Epithelial cell of esophagus (primary cell): Measurements from ENCODE around the gene SLC10A7.

Experiments used
- DNase-seq: peaks from one replicate; pipeline ENCODE4 v3.0.0; 2010; ENCODE audit warnings: low read depth
- H3K4me3 ChIP-seq: 2 replicates; pipeline ENCODE4 v1.5.1; 2011; ENCODE audit warnings: mild to moderate bottlenecking, low read length, control low read depth
- CTCF ChIP-seq: IDR thresholded peaks from 2 replicates; pipeline ENCODE4 v1.5.1; 2011; ENCODE audit warnings: low read depth, mild to moderate bottlenecking, low read length, control low read depth, inconsistent platforms; ENCODE audit not compliant: insufficient read depth; ENCODE audit errors: missing control alignments

The SLC10A7 gene

GRCh38 chr4:146278986-146279385 lies 242.8 kb downstream of the SLC10A7 start:
- no peak for TF ChIP-seq CTCF
- H3K4me3 ChIP-seq: no peak overlapping the region
- DNase-seq: no peak

- DNase-seq: no peak
- TF ChIP-seq CTCF: no peak
Observed at GRCh38 chr4:146275370-146275769, 246.4 kb downstream of the SLC10A7 start.

GRCh38 chr4:146274774-146275173 lies 247.0 kb downstream of the SLC10A7 start:
- no peak overlapping the region for H3K4me3 ChIP-seq
- DNase-seq: no peak
- no peak for TF ChIP-seq CTCF

More at GRCh38 chr4:146275370-146275769, 246.4 kb downstream of the SLC10A7 start:
- no peak overlapping the region for H3K4me3 ChIP-seq

GRCh38 chr4:146273204-146273901 lies 248.4 kb downstream of the SLC10A7 start:
- no peak for DNase-seq
- H3K4me3 ChIP-seq: no peak overlapping the region
- TF ChIP-seq CTCF: no peak

GRCh38 chr4:146271466-146271865 lies 250.3 kb downstream of the SLC10A7 start:
- DNase-seq: no peak
- no peak overlapping the region for H3K4me3 ChIP-seq
- no peak for TF ChIP-seq CTCF

GRCh38 chr4:146269228-146269653 lies 252.5 kb downstream of the SLC10A7 start:
- DNase-seq: no peak
- TF ChIP-seq CTCF: no peak

GRCh38 chr4:146267826-146268225 lies 253.9 kb downstream of the SLC10A7 start:
- H3K4me3 ChIP-seq: no peak overlapping the region
- no peak for TF ChIP-seq CTCF
- no peak for DNase-seq

More at GRCh38 chr4:146269228-146269653, 252.5 kb downstream of the SLC10A7 start:
- no peak overlapping the region for H3K4me3 ChIP-seq
